ENCODE results near the gene LRRC46. TPM values are rescaled to one million over a fixed set of nuclear protein-coding genes. Genes with fewer than 3 reads are reported as not detected.

LRRC46 gene
- total and polyA plus RNA-seq, 5 donors: 0.29 to 0.48 (median 0.41) TPM; not detected in 1

DNA sequence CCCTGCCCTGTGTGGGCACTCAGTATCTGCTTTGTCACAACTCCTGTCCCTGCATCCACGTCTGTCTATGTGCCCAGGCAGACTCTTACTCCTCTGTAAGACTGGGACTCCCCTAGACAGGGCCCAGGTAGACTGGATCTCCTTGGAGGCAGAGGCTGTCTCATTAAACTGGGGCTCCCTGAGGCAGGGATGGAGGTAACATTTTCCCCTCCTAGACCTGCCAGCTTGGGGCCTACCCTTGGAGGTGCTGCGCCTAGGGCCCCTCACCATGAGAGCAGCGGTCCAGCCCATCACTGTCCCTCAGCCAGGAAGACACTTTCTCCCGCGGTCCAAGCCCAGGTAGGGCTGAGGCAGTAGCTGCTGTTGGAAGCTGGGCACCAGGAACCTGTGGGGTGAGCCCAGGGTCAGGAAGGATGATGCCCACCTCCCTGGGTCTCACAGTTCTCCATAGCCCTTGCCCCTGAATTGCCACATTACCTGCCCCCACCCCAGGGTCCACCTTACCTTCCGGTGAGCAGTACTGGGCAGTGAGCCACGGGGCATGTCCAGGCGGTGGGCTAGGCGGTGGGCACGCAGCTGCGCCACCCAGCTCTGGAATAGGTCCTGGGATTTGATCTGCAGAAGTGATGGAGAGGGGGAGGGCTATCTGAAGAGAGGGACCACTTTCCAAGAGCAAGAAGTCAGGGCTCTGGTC is 13.3 kb upstream of the LRRC46 start:
- H3K27ac ChIP-seq (ENCODE audit: low read length): no peak overlapping the region
- no peaks in the 10 kb centered on the region for H3K9me3 ChIP-seq (ENCODE audit: control insufficient read depth, low read length)
- H3K4me1 ChIP-seq (ENCODE audit: control insufficient read depth, insufficient read depth, low read length): peaks cover 9% of the 10 kb centered on the region
- DNase-seq: no peak
- no peaks in the 10 kb centered on the region for H3K27me3 ChIP-seq (ENCODE audit: control insufficient read depth, insufficient read depth)
- 92% methylated on average over 11 of the region's 11 CpGs for WGBS
- intact Hi-C loops (cut with DNase I): no loop called here
- no peak for ATAC-seq
- H3K4me3 ChIP-seq (ENCODE audit: low read length): no peak overlapping the region

GRCh38 chr17:47819475-47819874 is 12.0 kb upstream of the LRRC46 start:
- Histone ChIP-seq H3K27me3 (ENCODE audit: control insufficient read depth, insufficient read depth) (no peaks in the 10 kb centered on the region), H3K4me3 (ENCODE audit: low read length) (no peak overlapping the region), H3K4me1 (ENCODE audit: control insufficient read depth, insufficient read depth, low read length) (peaks cover 9% of the 10 kb centered on the region), H3K27ac (ENCODE audit: low read length) (no peak overlapping the region), H3K9me3 (ENCODE audit: control insufficient read depth, low read length) (no peaks in the 10 kb centered on the region)
- no peak for DNase-seq
- 74% methylated on average over 10 of the region's 10 CpGs for WGBS
- ATAC-seq: no peak
- intact Hi-C loops (cut with DNase I): no loop called here

DNA sequence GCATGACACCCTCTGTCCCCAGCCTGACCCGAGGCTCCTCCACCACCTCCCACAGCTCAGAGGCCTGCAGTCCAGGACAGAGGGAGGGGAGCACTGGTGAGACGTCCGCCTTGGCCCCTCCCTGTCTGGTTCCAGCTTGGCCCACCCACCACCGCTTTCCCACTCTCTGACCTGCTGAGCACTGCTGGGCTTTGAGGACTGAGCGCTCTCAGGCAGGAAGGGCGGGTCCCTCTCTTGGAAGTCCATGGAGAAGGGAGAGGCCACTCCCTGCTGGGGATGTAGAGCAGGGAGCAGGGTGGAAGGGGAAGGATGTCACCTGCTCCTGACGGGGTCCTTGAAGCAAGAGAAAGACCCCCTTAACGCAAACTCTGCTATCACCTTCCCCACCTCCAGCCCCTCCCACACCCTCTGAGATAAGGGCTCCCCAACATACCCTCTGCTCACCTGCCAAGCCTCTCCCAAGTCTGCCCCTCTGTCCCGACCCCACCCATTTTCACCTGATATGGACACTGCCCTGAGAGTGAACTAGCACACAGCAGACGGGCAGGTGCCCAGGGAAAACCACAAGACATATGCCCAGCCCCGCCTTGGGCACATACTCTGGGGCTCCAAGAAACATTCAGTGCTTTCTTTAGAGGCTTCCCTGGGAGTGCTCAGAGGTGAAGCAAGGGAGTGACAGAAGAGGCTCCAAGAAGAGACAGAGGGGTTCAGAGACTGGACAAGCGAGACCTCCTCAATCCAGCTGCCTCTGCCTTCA is 11.3 kb upstream of the LRRC46 start:
- WGBS: 58% methylated on average over 12 of the region's 12 CpGs
- ATAC-seq: peak in 1 of 2 donors; percentile 67
- Histone ChIP-seq H3K9me3 (ENCODE audit: control insufficient read depth, low read length) (no peaks in the 10 kb centered on the region), H3K4me1 (ENCODE audit: control insufficient read depth, insufficient read depth, low read length) (peaks cover 9% of the 10 kb centered on the region), H3K27ac (ENCODE audit: low read length) (no peak overlapping the region), H3K27me3 (ENCODE audit: control insufficient read depth, insufficient read depth) (no peaks in the 10 kb centered on the region), H3K4me3 (ENCODE audit: low read length) (no peak overlapping the region)
- intact Hi-C loops (cut with DNase I): no loop called here
- DNase-seq: peak in 1 of 3 donors; percentile 61

DNA sequence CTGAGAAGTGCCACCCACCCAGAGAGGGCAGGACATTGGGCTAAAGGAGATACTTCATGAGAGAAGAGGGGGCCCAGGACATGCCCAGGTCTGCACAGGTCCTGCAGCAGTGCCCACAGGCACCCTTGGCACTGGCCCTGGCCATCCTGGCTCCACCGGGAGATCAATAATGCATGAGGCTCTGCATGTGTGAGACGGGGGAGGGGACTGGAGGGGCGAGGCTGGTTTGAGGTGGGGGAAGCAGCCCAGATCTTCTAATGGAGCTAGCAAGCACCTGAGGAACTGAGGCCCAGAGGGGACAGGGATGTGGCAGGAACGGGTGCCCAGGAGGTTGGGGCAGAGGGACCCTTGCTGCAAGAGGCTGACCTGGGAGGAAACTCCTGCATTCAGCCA is 10.4 kb upstream of the LRRC46 start:
- H3K27me3 ChIP-seq (ENCODE audit: control insufficient read depth, insufficient read depth): no peaks in the 10 kb centered on the region
- H3K27ac ChIP-seq (ENCODE audit: low read length): peak overlapping the region; percentile 32
- H3K4me1 ChIP-seq (ENCODE audit: control insufficient read depth, insufficient read depth, low read length): peaks cover 9% of the 10 kb centered on the region
- H3K4me3 ChIP-seq (ENCODE audit: low read length): peak overlapping the region; percentile 59
- intact Hi-C loops (cut with DNase I): no loop called here
- no peaks in the 10 kb centered on the region for H3K9me3 ChIP-seq (ENCODE audit: control insufficient read depth, low read length)
- ATAC-seq (peak; percentile 4 to 6), DNase-seq (no peak)
- WGBS: 7% methylated on average over 4 of the region's 4 CpGs

GRCh38 chr17:47821424-47822391 is 9.8 kb upstream of the LRRC46 start, which contains the start of gene OSBPL7:
Gene OSBPL7 (minus strand): TSS chr17:47821794. CDS start chr17:47820278, 1,516 bp downstream.
- peak within 1 kb of the TSS; percentile 59 for H3K4me3 ChIP-seq (ENCODE audit: low read length)
- H3K27ac ChIP-seq (ENCODE audit: low read length): peak within 1 kb of the TSS; percentile 32
- DNase-seq (peak; percentile 84 to 92 (median 88)), ATAC-seq (peak; percentile 93)
- intact Hi-C loops (cut with DNase I): no loop called here
- peaks cover 9% of the 10 kb centered on the region for H3K4me1 ChIP-seq (ENCODE audit: control insufficient read depth, insufficient read depth, low read length)
- H3K27me3 ChIP-seq (ENCODE audit: control insufficient read depth, insufficient read depth): no peaks in the 10 kb centered on the region
- 4% methylated on average over 21 of the region's 21 CpGs for WGBS
- H3K9me3 ChIP-seq (ENCODE audit: control insufficient read depth, low read length): no peaks in the 10 kb centered on the region

- peak in 1 of 3 donors; percentile 34 for DNase-seq
- Histone ChIP-seq H3K9me3 (ENCODE audit: control insufficient read depth, low read length) (no peaks in the 10 kb centered on the region), H3K27ac (ENCODE audit: low read length) (no peak overlapping the region), H3K27me3 (ENCODE audit: control insufficient read depth, insufficient read depth) (no peaks in the 10 kb centered on the region), H3K4me1 (ENCODE audit: control insufficient read depth, insufficient read depth, low read length) (peaks cover 9% of the 10 kb centered on the region), H3K4me3 (ENCODE audit: low read length) (no peak overlapping the region)
- no peak for ATAC-seq
- WGBS: 85% methylated on average over 4 of the region's 4 CpGs
- intact Hi-C loops (cut with DNase I): no loop called here
These were observed 8.7 kb upstream of the LRRC46 start for GRCh38 chr17:47822785-47823184.

DNA sequence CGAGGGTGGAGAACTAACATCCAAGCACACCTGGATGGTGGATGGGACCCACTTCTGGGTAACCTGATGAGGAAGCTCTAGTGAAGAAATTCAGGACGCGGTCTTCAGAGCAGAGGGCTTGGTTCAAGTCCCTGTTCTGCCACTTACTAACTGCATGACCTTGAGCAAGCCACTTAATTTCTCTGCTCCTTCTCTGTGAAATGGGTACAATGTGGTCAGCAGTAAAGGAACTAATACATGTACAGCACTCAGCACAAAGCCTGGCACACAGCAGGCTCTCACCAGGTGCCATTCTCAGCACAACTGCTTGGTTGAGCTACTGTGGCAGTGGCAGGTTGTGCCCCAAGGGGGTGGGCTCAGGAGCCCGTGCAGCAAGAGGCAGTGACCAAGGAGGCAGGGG is 8.0 kb upstream of the LRRC46 start:
- Histone ChIP-seq H3K4me3 (ENCODE audit: low read length) (no peak overlapping the region), H3K4me1 (ENCODE audit: control insufficient read depth, insufficient read depth, low read length) (peaks cover 9% of the 10 kb centered on the region), H3K9me3 (ENCODE audit: control insufficient read depth, low read length) (no peaks in the 10 kb centered on the region), H3K27me3 (ENCODE audit: control insufficient read depth, insufficient read depth) (no peaks in the 10 kb centered on the region), H3K27ac (ENCODE audit: low read length) (no peak overlapping the region)
- intact Hi-C loops (cut with DNase I): no loop called here
- 92% methylated on average over 4 of the region's 4 CpGs for WGBS
- ATAC-seq: no peak
- peak in 1 of 3 donors; percentile 5 for DNase-seq

DNA sequence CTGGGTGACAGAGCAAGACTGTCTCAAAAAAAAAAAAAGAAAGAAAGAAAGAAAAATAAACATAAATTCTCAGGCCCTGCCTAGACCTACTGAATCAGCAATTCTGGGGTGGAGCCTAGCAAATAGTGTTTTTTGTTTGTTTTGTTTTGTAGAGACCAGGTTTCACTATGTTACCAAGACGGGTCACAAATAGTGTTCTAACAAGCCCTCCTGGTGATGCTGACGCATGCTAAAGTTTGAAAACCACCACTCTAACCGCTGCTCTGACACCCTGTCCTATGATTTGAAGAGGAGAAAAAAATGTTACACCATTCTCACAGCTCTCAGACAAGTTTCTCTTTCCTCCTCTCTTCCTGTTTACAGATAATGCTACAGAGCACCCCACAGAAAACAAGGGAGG is 1.6 kb upstream of the LRRC46 start:
- ATAC-seq: no peak
- Histone ChIP-seq H3K9me3 (ENCODE audit: control insufficient read depth, low read length) (no peaks in the 10 kb centered on the region), H3K27me3 (ENCODE audit: control insufficient read depth, insufficient read depth) (no peaks in the 10 kb centered on the region), H3K4me1 (ENCODE audit: control insufficient read depth, insufficient read depth, low read length) (peaks cover 7% of the 10 kb centered on the region), H3K4me3 (ENCODE audit: low read length) (no peak overlapping the region), H3K27ac (ENCODE audit: low read length) (no peak overlapping the region)
- DNase-seq: no peak
- WGBS: 80% methylated on average over 3 of the region's 3 CpGs
- intact Hi-C loops (cut with DNase I): no loop called here

DNA sequence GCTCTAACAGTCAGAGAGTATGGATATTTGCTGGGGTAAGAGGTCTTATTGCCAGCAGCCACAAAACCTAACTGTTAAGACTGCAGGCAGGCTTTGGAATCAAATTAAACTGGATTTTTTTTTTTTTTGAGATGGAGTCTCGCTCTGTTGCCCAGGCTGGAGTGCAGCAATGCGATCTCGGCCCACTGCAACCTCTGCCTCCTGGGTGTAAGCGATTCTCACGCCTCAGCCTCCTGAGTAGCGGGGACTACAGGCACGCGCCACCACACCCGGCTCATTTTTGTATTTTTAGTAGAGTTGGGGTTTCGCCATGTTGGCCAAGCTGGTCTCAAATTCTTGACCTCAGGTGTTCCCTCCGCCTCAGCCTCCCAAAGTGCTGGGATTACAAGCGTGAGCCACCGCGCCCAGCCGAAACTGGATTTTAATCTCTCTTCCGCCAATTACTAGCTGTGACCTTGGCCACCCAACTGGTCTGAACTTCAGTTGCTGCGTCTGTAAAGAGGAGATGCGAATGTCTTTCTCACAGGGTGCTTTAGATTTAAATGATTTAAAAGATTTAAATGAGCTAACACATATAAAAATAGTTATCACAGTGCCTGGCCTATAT is 971 bp upstream of the LRRC46 start:
- Histone ChIP-seq H3K27me3 (ENCODE audit: control insufficient read depth, insufficient read depth) (no peaks in the 10 kb centered on the region), H3K4me1 (ENCODE audit: control insufficient read depth, insufficient read depth, low read length) (peaks cover 7% of the 10 kb centered on the region)

GRCh38 chr17:47831934-47832327 is 461 bp downstream of the LRRC46 start:
- Histone ChIP-seq H3K9me3 (ENCODE audit: control insufficient read depth, low read length) (no peaks in the 10 kb centered on the region), H3K27me3 (ENCODE audit: control insufficient read depth, insufficient read depth) (no peaks in the 10 kb centered on the region), H3K4me3 (ENCODE audit: low read length) (peak overlapping the region; percentile 33), H3K27ac (ENCODE audit: low read length) (no peak overlapping the region), H3K4me1 (ENCODE audit: control insufficient read depth, insufficient read depth, low read length) (peaks cover 7% of the 10 kb centered on the region)
- intact Hi-C loops (cut with DNase I): no loop called here
- no peak for DNase-seq
- peak; percentile 5 to 8 for ATAC-seq
- whole genome bisulfite sequencing: 8% methylated on average over 7 of the region's 7 CpGs

More for the DNA sequence above, 971 bp upstream of the LRRC46 start:
- no peak for ATAC-seq
- Histone ChIP-seq H3K27ac (ENCODE audit: low read length) (no peak overlapping the region), H3K4me3 (ENCODE audit: low read length) (peak overlapping the region; percentile 47), H3K9me3 (ENCODE audit: control insufficient read depth, low read length) (no peaks in the 10 kb centered on the region)
- DNase-seq: no peak
- intact Hi-C loops (cut with DNase I): no loop called here
- 71% methylated on average over 18 of the region's 18 CpGs for WGBS

Measured in right cardiac atrium (tissue), 5 donors.